GM12801 (cell line): ENCODE data around the gene MAB21L3.

ENCODE experiments used
- CTCF ChIP-seq: IDR thresholded peaks from one replicate; pipeline ENCODE4 v1.5.1; 2011; ENCODE audit warnings: control low read depth; ENCODE audit not compliant: insufficient read length; ENCODE audit errors: extremely low read depth

Gene MAB21L3

DNA sequence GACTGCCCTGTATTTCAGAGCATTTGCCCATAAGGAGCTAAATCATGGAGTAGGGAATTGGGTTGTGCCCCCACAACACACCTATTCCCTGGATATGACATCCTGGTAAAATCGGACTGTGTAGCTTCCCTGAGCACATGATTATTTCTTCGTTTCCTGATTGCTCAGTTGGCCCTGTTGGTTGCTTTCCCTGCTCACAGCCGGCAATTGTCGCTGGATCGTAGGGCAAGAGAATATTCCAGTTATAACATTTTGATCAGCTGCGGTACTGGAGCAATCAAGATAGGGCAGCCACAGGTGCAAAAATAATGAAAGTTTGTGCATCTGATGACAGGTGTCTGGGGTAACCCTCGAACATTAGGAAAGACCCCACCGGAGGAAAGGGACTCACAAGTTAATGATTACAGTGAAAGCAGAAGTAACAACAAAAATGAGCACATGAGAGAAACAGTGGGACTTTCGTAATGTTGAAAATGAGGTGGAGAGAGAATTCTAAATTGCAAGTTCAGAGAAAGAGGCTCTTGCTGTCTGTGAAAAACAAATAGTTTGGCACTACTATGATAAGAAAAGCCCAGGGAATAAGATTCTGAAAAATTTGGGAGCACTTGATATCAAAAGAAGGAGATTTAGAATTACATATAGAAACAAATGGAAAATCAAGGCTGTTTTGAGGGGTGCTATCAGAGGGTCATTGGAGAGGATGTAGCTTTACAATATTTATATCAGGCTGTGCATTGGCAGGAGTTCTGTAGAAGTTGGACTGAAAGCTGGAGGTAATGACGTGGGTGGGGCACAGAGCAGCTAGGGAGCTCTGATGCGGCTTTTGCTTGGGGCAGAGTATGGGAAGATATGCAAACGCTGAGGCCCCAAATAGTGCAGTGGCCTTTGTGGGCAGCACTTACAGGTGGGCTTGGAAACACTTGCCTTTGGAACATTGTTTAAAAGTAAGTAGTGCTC is at the start of gene MAB21L3:
MAB21L3 (plus strand) TSS at position 833 of the 957 bp plus-strand sequence. CDS start 1,217 bp downstream, outside the sequence.
- no peak for TF ChIP-seq CTCF

DNA sequence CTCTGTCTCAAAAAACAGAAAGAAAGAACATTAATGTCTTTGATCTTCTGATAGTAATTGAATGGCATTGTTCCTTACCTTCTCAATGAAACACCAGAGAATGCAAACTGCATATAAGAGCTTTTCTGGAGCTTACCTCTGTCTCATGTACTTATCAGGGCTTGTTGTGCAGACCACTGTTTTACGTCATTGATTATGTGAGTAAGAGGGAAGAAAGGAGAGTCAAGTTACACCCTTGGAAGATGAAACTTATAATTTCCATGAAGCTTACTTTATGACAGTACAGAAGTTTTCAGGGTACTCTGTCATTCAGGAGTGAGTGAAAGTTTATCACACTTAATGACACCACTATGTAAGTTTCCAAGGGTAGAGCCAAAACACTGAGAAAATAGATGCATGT is 49.0 kb upstream of the MAB21L3 start:
- no peak for TF ChIP-seq CTCF

DNA sequence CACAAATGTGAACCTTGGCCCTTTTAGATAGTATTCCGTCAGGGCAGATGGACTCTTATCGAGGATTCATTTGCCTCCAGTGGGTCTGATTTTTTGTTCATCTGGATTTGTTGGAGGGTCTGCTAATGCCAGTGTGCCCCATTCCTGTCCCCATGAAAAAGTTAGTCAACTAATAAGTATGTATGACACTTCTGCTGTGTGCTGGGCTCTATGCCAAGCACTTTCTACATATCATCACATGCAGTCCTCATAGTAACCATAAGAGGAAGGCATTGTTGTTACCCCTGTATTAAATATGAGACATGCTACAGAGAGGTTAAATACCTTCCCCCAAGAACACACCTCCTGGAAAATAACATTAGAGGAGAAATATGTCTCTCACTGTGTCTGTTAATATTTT is 46.6 kb upstream of the MAB21L3 start:
- TF ChIP-seq CTCF: no peak

- no peak for TF ChIP-seq CTCF
Measured at GRCh38 chr1:116066868-116067565, 44.2 kb upstream of the MAB21L3 start.

DNA sequence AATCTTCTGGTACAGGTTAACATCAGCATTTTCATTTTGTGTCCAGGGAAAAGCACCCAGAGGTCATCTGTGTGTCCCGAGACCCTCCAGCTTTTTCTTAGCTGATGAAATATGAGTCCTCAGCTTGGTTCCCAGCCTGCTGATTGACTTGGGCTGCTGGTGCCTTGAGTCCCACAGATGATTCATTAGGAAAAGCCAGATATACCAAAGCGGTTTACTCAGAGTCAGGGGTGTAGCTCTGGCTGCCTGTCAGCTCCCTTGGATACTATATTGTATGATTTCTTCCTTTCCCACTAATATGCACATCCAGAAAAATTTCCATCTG is 43.7 kb upstream of the MAB21L3 start:
- TF ChIP-seq CTCF: no peak

GRCh38 chr1:116075575-116075974 is 35.6 kb upstream of the MAB21L3 start:
- TF ChIP-seq CTCF: no peak

- TF ChIP-seq CTCF: no peak
Measured at GRCh38 chr1:116075990-116076389, 35.2 kb upstream of the MAB21L3 start.
